ENCODE results near the gene RECQL5.
A peak's percentile ranks its signal among the peaks of the same experiment; 100 is the strongest.

RECQL5 gene

GRCh38 chr17:75666959-75667790, at the start of gene RECQL5, which contains the start of gene SAP30BP:
Gene RECQL5 (minus strand): TSS chr17:75667154. CDS start chr17:75666557, 597 bp downstream.
Gene SAP30BP (plus strand): TSS chr17:75667338. CDS start chr17:75667373, 35 bp downstream.
- DNase-seq, result peak; percentile 98

GRCh38 chr17:75712446-75712845, 45.5 kb upstream of the RECQL5 start:
- DNase-seq, result no peak

GRCh38 chr17:75707079-75707571, 40.2 kb upstream of the RECQL5 start:
- no peak for DNase-seq

- no peak for DNase-seq
Measured at GRCh38 chr17:75706042-75706728, 39.2 kb upstream of the RECQL5 start.

GRCh38 chr17:75704963-75705875, 38.3 kb upstream of the RECQL5 start:
- no peak for DNase-seq

- DNase-seq, result no peak
Measured at GRCh38 chr17:75703591-75703990, 36.6 kb upstream of the RECQL5 start.

- no peak for DNase-seq
Measured at GRCh38 chr17:75703191-75703590, 36.2 kb upstream of the RECQL5 start.

- no peak for DNase-seq
Measured at GRCh38 chr17:75701288-75701687, 34.3 kb upstream of the RECQL5 start.

- no peak for DNase-seq
Measured at GRCh38 chr17:75698659-75699058, 31.7 kb upstream of the RECQL5 start.

- no peak for DNase-seq
Measured at GRCh38 chr17:75697651-75698291, 30.8 kb upstream of the RECQL5 start.

- no peak for DNase-seq
Measured at GRCh38 chr17:75695830-75696271, 28.9 kb upstream of the RECQL5 start.

- DNase-seq, result no peak
Measured at GRCh38 chr17:75695141-75695829, 28.3 kb upstream of the RECQL5 start.

GRCh38 chr17:75694536-75694935, 27.6 kb upstream of the RECQL5 start:
- no peak for DNase-seq

GRCh38 chr17:75693500-75694481, 26.8 kb upstream of the RECQL5 start:
- no peak for DNase-seq

- no peak for DNase-seq
Measured at GRCh38 chr17:75692976-75693375, 26.0 kb upstream of the RECQL5 start.

GRCh38 chr17:75691801-75692626, 25.1 kb upstream of the RECQL5 start:
- no peak for DNase-seq

- DNase-seq, result no peak
Measured at GRCh38 chr17:75691371-75691791, 24.4 kb upstream of the RECQL5 start.

GRCh38 chr17:75689441-75689873, 22.5 kb upstream of the RECQL5 start:
- no peak for DNase-seq

- no peak for DNase-seq
Measured at GRCh38 chr17:75688209-75688825, 21.4 kb upstream of the RECQL5 start.
